Uterus (tissue), 4 donors: ENCODE measurements around the gene NDUFB6. TPM values are rescaled to one million over a fixed set of nuclear protein-coding genes. Genes with fewer than 3 reads are reported as not detected.

ENCODE experiments used
- DNase-seq, 2 donors: peaks; one replicate each; pipeline ENCODE4 v3.0.0-alpha.2; 2019 to 2020
- H3K27ac ChIP-seq, 2 donors: fragments of 200-600 bp; sonication (generic); 1 replicate in 1 of 2; 2 replicates in 1 of 2; pipeline ENCODE4 v1.5.1; 2016 to 2018
- H3K27me3 ChIP-seq, 2 donors: fragments of 200-600 bp; sonication (generic); one replicate each; pipeline ENCODE4 v1.5.1; 2018 to 2019; ENCODE audit warnings: control low read depth in 1 of 2
- H3K36me3 ChIP-seq, 2 donors: fragments of 200-600 bp; sonication (generic); one replicate each; pipeline ENCODE4 v1.5.1; 2019; ENCODE audit warnings: control low read depth in 1 of 2
- H3K4me1 ChIP-seq, 2 donors: fragments of 200-600 bp; sonication (generic); one replicate each; pipeline ENCODE4 v1.5.1; 2018 to 2019; ENCODE audit warnings: control low read depth in 1 of 2
- H3K4me3 ChIP-seq, 2 donors: fragments of 200-600 bp; sonication (generic); 1 replicate in 1 of 2; 2 replicates in 1 of 2; pipeline ENCODE4 v1.5.1; 2018 to 2019; ENCODE audit warnings: mild to moderate bottlenecking in 1 of 2
- H3K9me3 ChIP-seq, 2 donors: fragments of 200-600 bp; sonication (generic); one replicate each; pipeline ENCODE4 v1.5.1; 2019; ENCODE audit warnings: control low read depth in 1 of 2
- CTCF ChIP-seq, 4 experiments: fragments of 200-600 bp in 2 of 4; fragments of 450-650 bp in 2 of 4; sonication (generic) in 2 of 4; IDR thresholded peaks; one replicate each; pipeline ENCODE4 v1.5.1; 2016 to 2019; ENCODE audit warnings: antibody characterized with exemption in 4 of 4, mild to moderate bottlenecking in 2 of 4, moderate library complexity in 1 of 4
- POLR2A ChIP-seq, 2 donors: fragments of 450-650 bp; IDR thresholded peaks; one replicate each; pipeline ENCODE4 v1.6.1; 2016; ENCODE audit warnings: antibody characterized with exemption in 2 of 2, mild to moderate bottlenecking in 1 of 2, moderate library complexity in 1 of 2
- intact Hi-C: fragments of 100-400 bp; cut with DNase I; formaldehyde crosslinking; loops from one replicate; pipeline ENCODE4 v1.15.1; 2023; ENCODE audit warnings: low total_unique reads
- total RNA-seq, 4 donors: library from RNA; depleted of rRNA in 3 of 4; stranded (reverse); fragments of >200 nt in 3 of 4; gene quantifications; one replicate each; pipeline versions ENCODE4 v1.1.0 to v1.2.4, GENCODE V29; 2014 to 2023
- donor health status: DM: yes; HTN: yes; CAD: no.

NDUFB6 gene
- total RNA-seq, 4 donors from 2014 or later = 33.8 to 181 (median 54.5) TPM

GRCh38 chr9:32596936-32597335 lies 24.0 kb upstream of the NDUFB6 start:
- intact Hi-C loops = no loop called here
- no peaks in the 10 kb centered on the region for H3K9me3 ChIP-seq
- H3K36me3 ChIP-seq = no peaks in the 10 kb centered on the region
- no peak overlapping the region for H3K4me3 ChIP-seq
- H3K27ac ChIP-seq = no peak overlapping the region
- H3K4me1 ChIP-seq = no peaks in the 10 kb centered on the region
- H3K27me3 ChIP-seq = no peaks in the 10 kb centered on the region
- TF ChIP-seq POLR2A (IDR thresholded peaks at IDR 0.05) (no peak), CTCF (IDR thresholded peaks at IDR 0.05) (no peak)
- no peak for DNase-seq

DNA sequence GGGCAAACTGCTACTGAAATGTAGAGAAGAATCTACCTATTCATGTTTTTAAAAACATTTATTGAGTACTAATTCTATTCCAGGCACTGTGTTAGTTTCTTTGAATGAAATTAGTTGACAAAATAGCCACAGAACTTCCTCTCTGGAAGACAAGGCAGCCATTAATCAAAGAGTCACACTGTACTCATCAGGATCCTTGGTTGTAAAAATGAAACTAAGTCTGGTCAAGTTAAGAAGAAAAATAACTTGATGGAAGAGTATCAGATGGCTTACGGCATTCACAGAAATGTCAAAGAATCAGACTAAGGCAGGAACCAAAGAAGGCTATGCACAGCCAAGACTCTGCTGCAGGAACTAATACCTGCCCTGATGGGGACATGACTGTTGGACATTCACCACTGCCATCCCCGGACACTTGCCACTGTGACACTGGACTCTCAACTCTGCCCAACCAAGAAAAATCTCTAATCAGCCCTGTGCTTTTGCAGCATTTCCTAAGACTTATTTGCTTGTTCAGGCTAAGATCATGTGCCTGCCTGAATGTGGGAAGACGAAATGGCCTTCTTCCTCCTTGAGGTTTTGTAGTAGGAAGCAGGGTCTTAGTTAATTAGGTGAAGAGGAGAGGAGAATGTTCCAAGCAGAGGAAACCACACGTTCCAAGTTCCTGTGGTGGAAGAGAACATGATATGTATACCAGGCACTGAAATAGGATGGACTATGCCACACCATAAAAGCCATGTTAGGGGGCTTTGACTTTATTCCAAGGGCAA lies 23.3 kb upstream of the NDUFB6 start:
- Histone ChIP-seq H3K9me3 (no peaks in the 10 kb centered on the region), H3K27ac (no peak overlapping the region), H3K27me3 (no peaks in the 10 kb centered on the region), H3K4me3 (no peak overlapping the region), H3K4me1 (no peaks in the 10 kb centered on the region), H3K36me3 (no peaks in the 10 kb centered on the region)
- no peak for TF ChIP-seq CTCF (IDR thresholded peaks at IDR 0.05)
- intact Hi-C loops = no loop called here
- no peak for DNase-seq

DNA sequence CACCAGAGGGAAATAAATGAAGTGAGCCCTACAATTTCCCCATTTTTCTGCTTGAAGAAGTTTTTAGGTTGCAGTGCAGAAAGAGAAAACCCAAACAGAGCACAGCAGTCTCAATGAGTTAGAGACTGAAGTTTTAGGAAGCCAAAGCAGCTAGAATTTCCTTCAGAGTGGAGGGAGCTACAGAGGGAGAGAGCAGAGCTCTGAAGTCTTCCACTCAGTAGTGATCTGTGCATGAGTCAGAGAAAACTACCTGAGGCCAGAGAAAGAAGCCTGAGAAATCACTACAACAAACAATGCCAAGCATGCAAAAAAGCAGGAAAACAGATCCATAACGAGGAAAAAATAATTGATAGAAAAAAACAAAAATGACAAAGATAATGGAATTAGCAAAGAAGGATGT lies 17.9 kb upstream of the NDUFB6 start:
- TF ChIP-seq POLR2A (IDR thresholded peaks at IDR 0.05) (no peak), CTCF (IDR thresholded peaks at IDR 0.05) (no peak)
- H3K36me3 ChIP-seq = no peaks in the 10 kb centered on the region
- H3K9me3 ChIP-seq = no peaks in the 10 kb centered on the region
- H3K27ac ChIP-seq = no peak overlapping the region
- intact Hi-C loops = no loop called here
- no peaks in the 10 kb centered on the region for H3K4me1 ChIP-seq
- no peaks in the 10 kb centered on the region for H3K27me3 ChIP-seq
- no peak for DNase-seq
- H3K4me3 ChIP-seq = no peak overlapping the region

- H3K4me1 ChIP-seq = no peaks in the 10 kb centered on the region
- no peaks in the 10 kb centered on the region for H3K9me3 ChIP-seq
- TF ChIP-seq CTCF (IDR thresholded peaks at IDR 0.05) = no peak
- no peak overlapping the region for H3K4me3 ChIP-seq
- H3K27ac ChIP-seq = no peak overlapping the region
- DNase-seq = no peak
- intact Hi-C loops = no loop called here
- no peaks in the 10 kb centered on the region for H3K36me3 ChIP-seq
- H3K27me3 ChIP-seq = no peaks in the 10 kb centered on the region
Observed at GRCh38 chr9:32590476-32590875, 17.5 kb upstream of the NDUFB6 start.

DNA sequence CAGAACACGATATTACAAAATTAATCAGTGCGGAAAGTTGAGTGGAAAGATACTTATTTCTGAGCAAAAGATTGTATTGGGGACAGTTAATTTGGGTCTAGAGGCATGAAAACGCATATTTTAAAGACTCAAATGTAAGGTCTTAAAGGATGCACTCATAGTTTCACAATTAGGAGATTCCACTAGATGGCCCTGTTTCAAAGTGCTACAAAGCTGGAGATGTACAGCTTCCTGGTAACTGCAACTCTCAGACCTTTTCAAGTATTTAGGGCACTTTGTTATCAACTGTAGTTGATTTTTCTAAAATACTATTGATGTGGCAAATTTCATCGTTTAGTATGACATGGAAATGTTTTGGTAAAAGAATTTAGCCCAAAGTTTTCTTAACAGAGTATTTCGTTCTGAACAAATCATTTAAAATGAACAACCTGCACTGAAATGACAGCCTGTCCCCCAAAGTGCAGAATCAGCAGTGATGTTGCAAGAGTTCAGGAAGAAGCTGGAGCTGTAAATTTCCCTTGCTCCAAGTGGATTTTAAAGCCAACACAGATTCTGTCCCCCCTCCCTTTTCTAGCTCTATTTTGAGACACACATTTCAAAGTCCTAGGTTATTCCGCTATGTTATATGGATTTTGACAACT lies 16.2 kb upstream of the NDUFB6 start:
- intact Hi-C loops = no loop called here
- H3K27me3 ChIP-seq = no peaks in the 10 kb centered on the region
- no peak overlapping the region for H3K27ac ChIP-seq
- TF ChIP-seq CTCF (IDR thresholded peaks at IDR 0.05) (peak in 3 of 4 experiments; percentile 9 to 34 (median 22)), POLR2A (IDR thresholded peaks at IDR 0.05) (no peak)
- H3K4me3 ChIP-seq = no peak overlapping the region
- DNase-seq = no peak
- no peaks in the 10 kb centered on the region for H3K36me3 ChIP-seq
- H3K9me3 ChIP-seq = no peaks in the 10 kb centered on the region
- no peaks in the 10 kb centered on the region for H3K4me1 ChIP-seq
